PC-3 (cell line): ENCODE measurements around the gene CACUL1.

Source experiments
- CTCF ChIP-seq: fragments of 300-600 bp; sonication (generic); conservative IDR thresholded peaks from 2 replicates; pipeline ENCODE4 v1.5.1; 2017; ENCODE audit warnings: antibody characterized with exemption, low read depth, mild to moderate bottlenecking, low read length
- EZH2 ChIP-seq: fragments of 300-600 bp; sonication (generic); IDR thresholded peaks from one replicate; pipeline ENCODE4 v1.6.1; 2017; ENCODE audit warnings: antibody characterized with exemption, mild to moderate bottlenecking, low read length; ENCODE audit not compliant: unreplicated experiment
- EZH2phosphoT487 ChIP-seq: fragments of 300-600 bp; sonication (generic); IDR thresholded peaks from 2 replicates; pipeline ENCODE4 v1.6.1; 2018; ENCODE audit warnings: mild to moderate bottlenecking, antibody characterized with exemption, low read length, borderline replicate concordance

GRCh38 chr10:118742782-118743181 lies 12.0 kb downstream of the CACUL1 start:
- TF ChIP-seq CTCF (no peak), EZH2 (no peak), EZH2phosphoT487 (no peak)
